HEK293 (cell line): ENCODE measurements around the gene TRAPPC2L.

Experiments
- EGR2 ChIP-seq: fragments of 450-650 bp; formaldehyde crosslinking; IDR thresholded peaks from 2 replicates; pipeline ENCODE4 v1.5.1; 2016; ENCODE audit warnings: low read depth, missing biosample characterization, missing genetic modification characterization
- ZNF155 ChIP-seq: fragments of 450-650 bp; formaldehyde crosslinking; IDR thresholded peaks from 2 replicates; pipeline ENCODE4 v1.5.1; 2016; ENCODE audit warnings: missing biosample characterization, missing genetic modification characterization
- ZNF211 ChIP-seq: fragments of 450-650 bp; formaldehyde crosslinking; IDR thresholded peaks from 2 replicates; pipeline ENCODE4 v1.5.1; 2016; ENCODE audit warnings: low read depth, missing biosample characterization, missing genetic modification characterization
- ZNF416 ChIP-seq: fragments of 450-650 bp; formaldehyde crosslinking; IDR thresholded peaks from 2 replicates; pipeline ENCODE4 v1.5.1; 2016; ENCODE audit warnings: missing biosample characterization, missing genetic modification characterization
- ZXDB ChIP-seq: fragments of 450-650 bp; formaldehyde crosslinking; IDR thresholded peaks from 2 replicates; pipeline ENCODE4 v1.5.1; 2016; ENCODE audit warnings: missing biosample characterization, missing genetic modification characterization
- TF ChIP-seq, protein P1 (sequence below): fragments of 450-650 bp; formaldehyde crosslinking; IDR thresholded peaks from 2 replicates; pipeline ENCODE4 v1.5.1; 2016; ENCODE audit warnings: missing biosample characterization, missing genetic modification characterization
- TF ChIP-seq, protein P2 (sequence below): sonication (generic); formaldehyde crosslinking; IDR thresholded peaks from 2 replicates; pipeline ENCODE4 v1.8.1; 2022; ENCODE audit warnings: mild to moderate bottlenecking, moderate library complexity, missing genetic modification reagents

DNA sequence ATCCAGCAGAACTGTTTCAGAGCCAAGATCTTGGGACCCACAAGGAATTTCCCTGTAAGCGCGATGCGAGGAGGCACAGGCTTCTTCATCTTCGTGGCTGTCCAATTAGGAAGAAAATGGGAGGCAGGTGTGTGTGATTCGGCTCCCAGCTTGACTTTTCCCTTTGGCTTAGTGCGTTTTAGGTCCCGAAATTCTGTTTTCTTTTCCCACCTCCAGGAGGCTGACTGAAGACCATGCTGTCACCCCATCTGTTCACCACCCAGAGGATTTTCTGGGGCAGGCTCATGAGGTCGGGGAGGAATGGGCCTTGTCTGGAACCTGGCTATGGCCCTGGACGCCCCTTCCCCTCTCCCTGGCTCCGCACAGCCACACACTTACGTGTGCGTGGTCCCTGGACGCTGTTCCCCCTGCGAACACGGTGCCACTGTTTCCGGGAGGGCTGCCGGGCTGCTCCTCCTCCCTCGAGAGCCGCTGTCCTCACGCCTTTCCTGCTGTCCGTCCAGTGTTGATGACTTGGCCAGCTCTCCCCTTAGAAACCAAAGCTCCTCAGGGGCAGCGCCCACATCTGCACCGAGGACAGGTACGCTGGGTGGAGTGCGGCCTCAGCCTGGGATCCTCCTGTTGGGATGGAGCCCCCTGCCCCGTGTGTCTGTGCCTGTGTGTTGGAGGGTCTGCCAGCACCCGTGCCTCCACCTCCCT, 12.2 kb downstream of the TRAPPC2L start:
- TF ChIP-seq, protein P1, sequence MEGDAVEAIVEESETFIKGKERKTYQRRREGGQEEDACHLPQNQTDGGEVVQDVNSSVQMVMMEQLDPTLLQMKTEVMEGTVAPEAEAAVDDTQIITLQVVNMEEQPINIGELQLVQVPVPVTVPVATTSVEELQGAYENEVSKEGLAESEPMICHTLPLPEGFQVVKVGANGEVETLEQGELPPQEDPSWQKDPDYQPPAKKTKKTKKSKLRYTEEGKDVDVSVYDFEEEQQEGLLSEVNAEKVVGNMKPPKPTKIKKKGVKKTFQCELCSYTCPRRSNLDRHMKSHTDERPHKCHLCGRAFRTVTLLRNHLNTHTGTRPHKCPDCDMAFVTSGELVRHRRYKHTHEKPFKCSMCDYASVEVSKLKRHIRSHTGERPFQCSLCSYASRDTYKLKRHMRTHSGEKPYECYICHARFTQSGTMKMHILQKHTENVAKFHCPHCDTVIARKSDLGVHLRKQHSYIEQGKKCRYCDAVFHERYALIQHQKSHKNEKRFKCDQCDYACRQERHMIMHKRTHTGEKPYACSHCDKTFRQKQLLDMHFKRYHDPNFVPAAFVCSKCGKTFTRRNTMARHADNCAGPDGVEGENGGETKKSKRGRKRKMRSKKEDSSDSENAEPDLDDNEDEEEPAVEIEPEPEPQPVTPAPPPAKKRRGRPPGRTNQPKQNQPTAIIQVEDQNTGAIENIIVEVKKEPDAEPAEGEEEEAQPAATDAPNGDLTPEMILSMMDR (tag by site-specific recombination): no peak
- TF ChIP-seq ZNF155 (tag by site-specific recombination): no peak
- TF ChIP-seq ZNF211: no peak
- TF ChIP-seq ZNF416 (tag by site-specific recombination): no peak
- no peak for TF ChIP-seq EGR2
- TF ChIP-seq, protein P2, sequence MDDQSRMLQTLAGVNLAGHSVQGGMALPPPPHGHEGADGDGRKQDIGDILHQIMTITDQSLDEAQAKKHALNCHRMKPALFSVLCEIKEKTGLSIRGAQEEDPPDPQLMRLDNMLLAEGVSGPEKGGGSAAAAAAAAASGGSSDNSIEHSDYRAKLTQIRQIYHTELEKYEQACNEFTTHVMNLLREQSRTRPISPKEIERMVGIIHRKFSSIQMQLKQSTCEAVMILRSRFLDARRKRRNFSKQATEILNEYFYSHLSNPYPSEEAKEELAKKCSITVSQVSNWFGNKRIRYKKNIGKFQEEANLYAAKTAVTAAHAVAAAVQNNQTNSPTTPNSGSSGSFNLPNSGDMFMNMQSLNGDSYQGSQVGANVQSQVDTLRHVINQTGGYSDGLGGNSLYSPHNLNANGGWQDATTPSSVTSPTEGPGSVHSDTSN (CRISPR knock-in tag): no peak
- TF ChIP-seq ZXDB (tag by site-specific recombination): no peak
